NT2/D1 (cell line): ENCODE measurements around the gene AMIGO1.

Source experiments
- YY1 ChIP-seq: IDR thresholded peaks from 2 replicates; pipeline ENCODE4 v1.6.1; 2011; ENCODE audit not compliant: insufficient read length, insufficient read depth
- ZNF274 ChIP-seq: IDR thresholded peaks from 2 replicates; pipeline ENCODE4 v1.6.1; 2011; ENCODE audit warnings: mild to moderate bottlenecking, low read depth, low read length

- TF ChIP-seq ZNF274 (no peak), YY1 (no peak)
These were observed 24.9 kb upstream of the AMIGO1 start for GRCh38 chr1:109534307-109534858.
